Stimulated activated CD4-positive, alpha-beta T cell treated with anti-CD3 and anti-CD28 coated beads, Interleukin-1b, Interleukin-23, amount 100 ng/mL, for 4 hours (primary cell): Measurements from ENCODE around the gene ITGA2.

Experiments used
- DNase-seq, 2 donors: peaks; one replicate each; pipeline ENCODE4 v3.0.0-alpha.2; 2020; ENCODE audit warnings: low read depth in 2 of 2

Gene ITGA2

GRCh38 chr5:52988335-52989024 lies 672 bp upstream of the ITGA2 start:
- no peak for DNase-seq

- DNase-seq: no peak
Measured at GRCh38 chr5:52989781-52990527, 802 bp downstream of the ITGA2 start.

GRCh38 chr5:52990528-52990925 lies 1.4 kb downstream of the ITGA2 start:
- no peak for DNase-seq

GRCh38 chr5:52993367-52993766 lies 4.2 kb downstream of the ITGA2 start:
- no peak for DNase-seq

GRCh38 chr5:52994266-52994665 lies 5.1 kb downstream of the ITGA2 start:
- DNase-seq: no peak

- DNase-seq: no peak
Measured at GRCh38 chr5:52995095-52995494, 5.9 kb downstream of the ITGA2 start.

GRCh38 chr5:52995914-52996313 lies 6.8 kb downstream of the ITGA2 start:
- no peak for DNase-seq

GRCh38 chr5:52996979-52997378 lies 7.8 kb downstream of the ITGA2 start:
- no peak for DNase-seq

GRCh38 chr5:52997424-52997823 lies 8.3 kb downstream of the ITGA2 start:
- DNase-seq: no peak

GRCh38 chr5:52998552-52999313 lies 9.6 kb downstream of the ITGA2 start:
- DNase-seq: no peak

GRCh38 chr5:52999344-52999949 lies 10.3 kb downstream of the ITGA2 start:
- DNase-seq: no peak

GRCh38 chr5:53001541-53001940 lies 12.4 kb downstream of the ITGA2 start:
- DNase-seq: no peak

- no peak for DNase-seq
Measured at GRCh38 chr5:53002491-53002890, 13.3 kb downstream of the ITGA2 start.

GRCh38 chr5:53003144-53003543 lies 14.0 kb downstream of the ITGA2 start:
- no peak for DNase-seq

- DNase-seq: no peak
Measured at GRCh38 chr5:53006911-53007890, 18.0 kb downstream of the ITGA2 start.

- DNase-seq: no peak
Measured at GRCh38 chr5:53008751-53009150, 19.6 kb downstream of the ITGA2 start.

- DNase-seq: no peak
Measured at GRCh38 chr5:53009816-53010215, 20.7 kb downstream of the ITGA2 start.

GRCh38 chr5:53010814-53011213 lies 21.7 kb downstream of the ITGA2 start:
- no peak for DNase-seq

- DNase-seq: no peak
Measured at GRCh38 chr5:53011233-53011632, 22.1 kb downstream of the ITGA2 start.

GRCh38 chr5:53013857-53014256 lies 24.7 kb downstream of the ITGA2 start:
- DNase-seq: no peak

GRCh38 chr5:53017383-53017782 lies 28.2 kb downstream of the ITGA2 start:
- no peak for DNase-seq
